ENCODE measurements around the gene MTX3.
A peak's percentile ranks its signal among the peaks of the same experiment; 100 is the strongest.

Gene MTX3, protein sequence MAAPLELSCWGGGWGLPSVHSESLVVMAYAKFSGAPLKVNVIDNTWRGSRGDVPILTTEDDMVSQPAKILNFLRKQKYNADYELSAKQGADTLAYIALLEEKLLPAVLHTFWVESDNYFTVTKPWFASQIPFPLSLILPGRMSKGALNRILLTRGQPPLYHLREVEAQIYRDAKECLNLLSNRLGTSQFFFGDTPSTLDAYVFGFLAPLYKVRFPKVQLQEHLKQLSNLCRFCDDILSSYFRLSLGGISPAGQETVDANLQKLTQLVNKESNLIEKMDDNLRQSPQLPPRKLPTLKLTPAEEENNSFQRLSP

DNA sequence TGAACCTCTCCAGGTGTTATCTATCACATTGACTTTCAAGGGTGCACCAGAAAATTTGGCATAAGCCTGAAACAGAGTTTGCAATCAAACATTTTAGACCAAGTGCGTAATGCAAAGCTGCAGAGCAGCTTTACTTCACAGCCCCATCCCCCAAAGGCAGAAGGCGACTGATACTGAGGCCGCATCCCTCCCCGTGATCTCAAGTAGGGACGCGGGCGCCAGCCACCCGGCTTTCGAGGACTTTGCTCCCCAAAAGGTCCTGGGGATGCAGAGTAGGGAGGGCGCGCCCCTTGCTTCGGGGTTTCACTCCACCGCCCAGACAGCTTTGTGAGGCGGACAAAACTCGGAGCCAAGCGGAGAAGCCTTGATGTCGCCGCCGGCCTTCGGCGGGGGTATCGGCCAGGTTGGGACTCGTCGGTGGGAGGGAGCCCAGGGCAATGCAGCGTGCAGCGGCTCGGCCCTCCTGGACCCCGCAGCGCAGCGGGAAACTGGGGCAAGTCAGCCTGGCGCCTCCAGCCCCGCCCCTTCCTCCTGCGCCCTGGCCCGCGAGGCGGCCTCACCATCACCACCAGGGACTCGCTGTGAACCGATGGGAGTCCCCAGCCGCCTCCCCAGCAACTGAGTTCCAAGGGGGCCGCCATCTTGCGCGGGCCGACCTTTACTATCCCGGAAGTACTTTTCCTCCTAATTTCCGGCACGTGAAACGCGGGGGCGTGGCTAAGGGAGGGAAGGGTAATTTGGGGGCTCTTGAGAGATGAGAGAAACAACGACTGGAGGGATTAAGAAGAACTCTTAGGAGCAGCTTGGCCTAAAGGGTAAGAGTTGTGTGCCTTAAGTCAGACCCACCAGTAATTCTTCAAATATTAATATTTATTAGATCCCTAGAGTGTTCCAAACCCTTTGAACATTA, at the start of gene MTX3:
TSS of gene MTX3 (minus strand) at position 665 of the 910 bp plus-strand sequence. CDS start at position 641, 24 bp downstream.
- DNase-seq, result peak; percentile 90

DNA sequence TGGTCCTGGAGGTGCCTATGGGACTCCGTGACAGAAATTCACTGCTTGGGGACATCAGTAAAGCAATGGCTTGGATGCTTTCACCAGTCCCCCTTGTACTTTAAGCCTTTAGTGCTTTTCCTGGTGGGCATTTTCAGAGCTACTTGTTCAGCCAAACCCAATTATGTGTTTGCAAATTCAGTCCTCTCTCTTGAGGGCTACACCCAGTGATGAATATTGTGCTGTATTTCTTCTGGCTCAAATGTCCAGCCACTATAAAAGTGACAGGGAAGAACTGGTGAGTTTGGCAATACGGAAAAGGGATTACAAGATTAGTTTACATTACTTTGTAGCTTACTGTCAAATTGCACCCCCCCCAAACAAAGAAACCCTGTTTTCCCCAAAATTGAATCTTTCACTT, 48.6 kb upstream of the MTX3 start:
- DNase-seq, result no peak

DNA sequence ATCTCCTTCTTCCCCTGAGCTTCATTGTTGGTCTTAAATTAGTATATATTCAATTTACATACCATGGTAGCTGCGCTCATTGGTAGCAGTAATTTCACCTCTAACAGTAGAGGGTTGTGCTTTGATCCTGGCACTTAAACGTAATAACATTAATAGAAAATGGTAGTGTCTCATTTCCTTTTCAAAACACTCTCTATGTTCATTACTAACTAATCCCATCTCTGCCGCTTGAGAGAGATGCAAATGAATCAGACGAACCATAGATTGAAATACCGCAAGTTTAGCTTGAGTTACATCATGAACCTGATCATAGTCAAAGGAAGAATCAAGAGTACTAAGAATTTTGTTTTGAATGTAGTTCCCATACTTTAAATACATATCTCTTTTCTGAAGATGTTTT, 46.3 kb upstream of the MTX3 start:
- DNase-seq, result no peak

DNA sequence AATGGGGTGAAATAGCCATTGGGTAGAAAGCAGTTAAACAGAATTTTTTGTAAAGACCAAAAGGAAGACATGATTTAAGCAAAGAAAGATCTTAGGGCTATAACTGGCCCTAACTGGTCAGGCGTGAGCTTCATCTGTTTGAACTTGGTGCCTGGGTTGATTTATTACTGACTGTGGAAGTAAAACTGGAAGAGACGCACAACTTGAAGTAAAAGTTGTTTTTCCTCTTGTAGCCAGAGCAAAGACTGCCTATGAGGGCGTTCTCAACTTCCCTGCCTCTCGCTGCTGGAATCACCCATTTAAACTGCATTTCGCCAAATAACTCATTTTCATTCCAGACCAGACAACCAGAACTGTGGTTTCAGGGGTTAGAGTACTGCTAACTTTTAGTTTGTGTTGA, 45.6 kb upstream of the MTX3 start:
- DNase-seq, result no peak

DNA sequence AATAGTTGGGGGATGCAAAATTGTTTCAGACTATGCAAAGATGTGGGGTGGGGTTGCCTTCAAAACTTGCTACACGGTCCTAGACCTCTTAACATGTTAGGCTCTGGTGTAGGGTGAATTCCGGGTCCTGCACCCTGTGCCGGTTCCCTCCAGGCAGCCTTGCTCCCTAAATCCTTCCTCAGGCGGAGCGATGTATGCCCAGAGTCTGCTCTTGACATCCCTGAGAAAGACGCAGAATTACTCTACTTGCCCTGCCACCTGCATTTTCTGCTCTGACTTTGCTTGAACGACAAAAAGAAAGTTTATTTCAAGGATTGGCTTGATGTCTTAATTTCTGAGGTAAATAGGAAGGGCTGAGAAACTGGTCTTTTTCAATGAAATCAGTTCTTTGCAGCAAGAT, 44.8 kb upstream of the MTX3 start:
- no peak for DNase-seq

DNA sequence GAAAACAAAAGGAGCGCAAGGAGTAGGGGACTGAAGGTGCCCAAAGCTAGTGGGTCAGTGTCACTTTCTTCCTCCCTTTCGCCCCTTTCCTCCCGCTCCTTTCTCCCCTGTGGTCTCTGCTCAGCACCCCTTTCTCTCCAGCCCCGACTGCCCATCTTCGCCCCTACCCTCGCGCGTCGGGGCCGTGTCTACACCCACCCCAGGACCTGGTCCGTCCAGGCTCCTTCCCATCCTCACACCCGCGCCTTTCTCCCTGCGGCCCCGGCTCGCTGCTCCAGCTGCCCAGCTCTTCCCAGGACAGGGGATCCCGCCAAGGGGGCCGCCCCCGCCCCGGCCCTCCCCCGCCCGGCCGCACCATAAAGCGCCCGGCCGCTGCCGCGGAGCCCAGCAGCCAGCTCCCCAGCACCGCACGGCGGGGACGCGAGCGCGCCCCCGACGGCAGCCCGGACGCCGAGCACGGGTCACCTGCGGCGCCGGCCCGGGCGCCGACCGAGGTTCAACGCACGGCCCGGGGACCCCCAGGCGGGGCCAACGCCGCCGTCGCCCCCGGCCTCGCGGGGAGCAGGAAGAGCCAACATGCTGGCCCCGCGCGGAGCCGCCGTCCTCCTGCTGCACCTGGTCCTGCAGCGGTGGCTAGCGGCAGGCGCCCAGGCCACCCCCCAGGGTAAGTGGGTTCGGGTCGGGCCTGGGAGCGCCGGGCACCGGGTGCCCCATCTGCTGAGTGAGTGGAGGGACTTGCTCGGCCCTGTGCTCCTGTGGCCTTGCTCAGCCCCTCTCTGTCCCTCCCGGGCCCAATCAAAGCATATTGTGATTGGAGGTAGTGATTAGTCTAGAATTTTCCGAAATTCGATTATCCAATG, 44.1 kb upstream of the MTX3 start, which contains the start of gene THBS4:
TSS of gene THBS4 (plus strand) at position 387 of the 860 bp plus-strand sequence. CDS start at position 577, 190 bp downstream.
- no peak for DNase-seq

DNA sequence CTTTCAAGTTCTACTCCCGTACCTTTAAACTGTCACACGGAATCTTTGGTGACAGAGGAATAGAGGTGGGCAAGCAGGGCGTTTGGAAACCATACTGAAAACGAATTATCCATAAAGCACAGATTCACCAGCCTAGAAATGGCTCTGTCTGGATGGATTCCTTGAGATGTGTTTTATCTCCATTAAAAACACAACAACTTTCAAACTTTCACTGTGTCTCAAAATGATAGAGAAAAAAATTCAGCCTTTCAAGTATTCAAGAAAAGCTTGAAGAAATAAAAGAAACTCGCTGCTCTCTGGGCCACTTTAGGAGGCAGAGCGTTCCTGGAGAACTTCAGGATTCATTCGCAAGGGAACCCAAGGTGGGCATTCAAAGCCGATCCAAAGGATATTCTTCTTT, 43.5 kb upstream of the MTX3 start:
- DNase-seq, result no peak

DNA sequence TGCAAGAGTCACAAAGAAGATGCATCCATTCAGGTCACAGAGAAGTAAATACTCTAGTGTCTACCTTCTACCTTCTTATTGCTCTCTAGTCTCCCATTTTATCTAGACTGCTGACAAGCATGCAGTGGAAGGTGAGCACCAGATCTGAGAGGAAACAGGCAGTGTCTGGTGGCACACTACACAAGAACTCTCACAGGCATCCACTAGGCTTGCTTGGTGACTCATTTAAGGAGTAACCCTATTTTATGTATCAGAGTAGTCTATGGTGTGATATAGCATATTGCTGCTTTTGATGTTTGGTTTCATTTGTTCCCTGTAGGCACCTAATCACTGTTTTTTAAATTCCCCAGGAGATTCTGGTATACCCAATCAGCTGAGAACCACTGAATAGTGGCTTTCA, 42.5 kb upstream of the MTX3 start:
- no peak for DNase-seq

DNA sequence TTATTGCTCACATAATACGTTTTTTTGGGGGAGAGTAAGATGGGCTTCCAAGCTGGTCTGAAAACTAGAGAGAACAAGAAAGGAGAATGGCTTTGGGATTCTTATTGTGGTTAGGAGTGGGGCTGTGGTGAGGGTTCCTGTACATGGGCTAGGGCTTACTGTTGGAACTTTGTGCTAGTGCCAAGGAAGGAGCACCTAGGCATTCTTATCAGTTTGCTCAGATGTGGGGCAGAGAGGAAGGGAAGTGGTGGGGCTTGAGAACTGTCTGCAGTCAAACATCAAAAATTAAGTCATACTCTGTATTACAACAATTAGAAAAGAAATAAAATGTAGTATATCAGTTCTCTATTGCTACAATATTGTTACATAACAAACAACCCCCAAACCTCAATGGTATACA, 40.0 kb upstream of the MTX3 start:
- no peak for DNase-seq

DNA sequence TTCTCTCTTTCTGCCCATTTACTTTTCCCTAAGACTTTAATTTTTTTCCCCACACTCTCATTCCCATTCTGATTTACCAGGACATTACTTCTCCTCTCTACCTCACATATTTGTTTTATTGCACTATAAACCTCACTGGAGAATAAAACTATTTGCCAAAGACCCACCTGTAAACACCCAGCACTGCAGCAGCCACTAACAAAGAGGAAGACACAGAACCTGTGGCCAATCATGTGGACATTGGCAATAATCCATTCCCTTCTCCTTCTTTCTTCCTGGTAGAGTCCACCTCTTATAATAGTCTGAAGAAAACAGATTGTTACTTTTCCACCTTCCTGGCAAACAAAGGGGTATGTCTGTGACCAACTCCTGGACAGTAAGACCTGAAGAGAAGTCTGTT, 35.8 kb upstream of the MTX3 start:
- DNase-seq, result no peak

DNA sequence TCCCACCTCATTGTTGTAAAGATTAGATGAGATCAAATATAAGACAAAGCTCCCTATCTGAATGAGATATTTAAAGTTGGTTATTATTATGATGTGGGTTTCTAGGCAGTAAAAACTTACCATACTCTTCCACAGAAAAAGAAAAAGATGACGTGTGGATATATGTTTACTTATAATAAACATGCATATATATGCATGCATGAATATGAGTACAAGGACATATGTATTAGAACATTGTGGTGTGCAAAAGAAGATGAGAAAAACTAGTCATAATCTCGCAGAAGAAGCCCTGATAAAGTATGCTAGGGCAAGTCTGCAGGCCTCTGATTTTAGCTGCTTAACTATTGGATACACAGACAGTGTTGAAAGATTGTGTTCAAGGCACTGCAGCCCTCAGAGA, 34.0 kb upstream of the MTX3 start:
- DNase-seq, result no peak

DNA sequence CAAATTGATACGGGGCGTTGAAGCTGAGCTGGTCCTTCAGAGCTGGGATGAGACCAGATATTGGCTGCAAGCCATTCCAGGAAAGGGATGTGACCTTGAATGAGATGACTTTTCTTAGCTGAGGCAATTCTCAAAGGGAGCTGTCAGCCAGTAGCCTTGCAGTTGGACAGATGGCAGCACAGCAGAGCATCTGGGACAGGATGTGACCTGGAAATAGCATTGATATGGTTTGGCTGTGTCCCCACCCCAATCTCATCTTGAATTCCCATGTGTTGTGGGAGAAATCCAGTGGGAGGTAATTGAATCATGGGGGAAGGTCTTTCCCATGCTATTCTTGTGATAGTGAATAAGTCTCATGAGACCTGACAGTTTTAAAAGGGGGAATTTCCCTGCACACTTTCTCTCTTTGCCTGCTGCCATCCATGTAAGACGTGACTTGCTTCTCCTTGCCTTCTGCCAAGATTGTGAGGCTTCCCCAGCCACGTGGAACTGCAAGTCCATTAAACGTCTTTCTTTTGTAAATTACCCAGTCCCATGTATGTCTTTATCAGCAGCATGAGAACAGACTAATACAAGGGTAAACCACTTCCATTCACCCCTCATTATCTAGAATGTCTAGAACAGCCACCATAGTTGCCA, 19.8 kb upstream of the MTX3 start:
- no peak for DNase-seq

DNA sequence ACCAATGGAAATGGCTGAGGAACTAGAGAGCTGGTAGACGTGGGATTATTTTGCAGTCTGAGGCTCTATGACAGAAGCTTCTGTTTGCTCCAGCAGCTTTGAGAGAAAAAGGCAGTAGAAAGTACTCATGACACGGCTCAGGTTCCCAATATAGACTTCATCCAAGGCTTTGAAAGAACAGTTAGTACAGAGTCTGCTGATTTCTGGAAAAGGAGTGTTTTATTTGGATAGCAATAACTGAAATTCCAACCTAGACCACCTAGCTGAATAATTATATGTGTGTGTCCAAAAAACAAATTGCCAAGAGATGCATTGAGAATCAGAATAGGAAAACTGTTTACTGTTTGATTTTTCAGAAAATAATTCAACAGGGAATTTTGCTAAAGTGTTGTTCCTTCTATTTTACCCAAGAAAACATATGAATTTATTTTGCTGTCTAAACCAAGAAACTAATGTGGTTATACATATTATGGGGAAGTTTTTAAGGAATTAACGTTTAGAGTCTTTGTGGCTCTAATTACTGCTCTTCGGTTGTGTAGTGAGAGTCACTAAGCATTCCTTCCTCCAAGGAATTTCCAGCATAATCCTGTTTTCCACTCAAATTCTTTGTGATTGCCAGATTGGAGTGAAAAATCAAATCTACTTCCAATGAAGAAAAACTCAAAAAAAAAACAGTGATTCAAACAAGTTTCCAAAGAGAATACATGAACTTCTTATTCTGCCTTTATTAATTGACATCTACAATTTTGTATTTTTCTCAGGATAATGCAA, 18.1 kb upstream of the MTX3 start:
- no peak for DNase-seq

DNA sequence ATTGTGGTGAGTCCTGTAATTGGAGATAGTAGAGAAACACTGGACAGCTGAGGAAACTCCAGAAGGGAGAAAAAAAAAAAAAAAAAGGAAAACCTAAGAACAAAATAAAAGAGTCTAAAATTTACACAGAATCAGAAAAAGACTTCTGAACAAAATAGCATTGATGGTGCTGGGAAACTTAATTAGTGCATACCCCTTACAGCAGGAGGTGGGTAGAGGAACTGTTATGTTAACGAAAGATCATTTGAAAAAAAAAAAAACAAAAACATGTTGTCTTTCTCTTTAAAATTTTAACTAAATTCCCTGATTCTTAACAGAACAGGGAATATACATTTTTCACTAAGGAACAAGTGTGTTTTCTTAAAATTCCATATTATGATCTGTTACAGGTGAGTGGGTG, 11.6 kb upstream of the MTX3 start:
- DNase-seq, result no peak

DNA sequence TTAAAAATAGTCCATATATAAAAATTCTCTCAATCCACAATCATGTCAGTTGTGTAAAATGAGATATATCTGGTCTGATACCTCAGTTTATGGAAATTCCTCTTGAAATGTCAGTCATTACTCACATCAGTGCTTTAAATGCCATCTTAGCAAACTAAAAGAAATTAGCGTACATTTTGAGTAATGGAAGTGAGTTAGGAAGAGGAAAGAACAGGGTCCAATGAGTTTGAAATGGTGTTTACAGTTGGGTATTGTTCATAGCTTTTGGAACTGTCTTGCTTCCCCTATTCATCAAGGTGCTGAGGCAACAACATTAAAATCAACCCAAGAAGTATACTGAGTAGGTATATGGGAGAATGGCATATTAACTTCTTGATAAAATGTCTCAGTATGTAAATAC, 8.7 kb upstream of the MTX3 start:
- no peak for DNase-seq

DNA sequence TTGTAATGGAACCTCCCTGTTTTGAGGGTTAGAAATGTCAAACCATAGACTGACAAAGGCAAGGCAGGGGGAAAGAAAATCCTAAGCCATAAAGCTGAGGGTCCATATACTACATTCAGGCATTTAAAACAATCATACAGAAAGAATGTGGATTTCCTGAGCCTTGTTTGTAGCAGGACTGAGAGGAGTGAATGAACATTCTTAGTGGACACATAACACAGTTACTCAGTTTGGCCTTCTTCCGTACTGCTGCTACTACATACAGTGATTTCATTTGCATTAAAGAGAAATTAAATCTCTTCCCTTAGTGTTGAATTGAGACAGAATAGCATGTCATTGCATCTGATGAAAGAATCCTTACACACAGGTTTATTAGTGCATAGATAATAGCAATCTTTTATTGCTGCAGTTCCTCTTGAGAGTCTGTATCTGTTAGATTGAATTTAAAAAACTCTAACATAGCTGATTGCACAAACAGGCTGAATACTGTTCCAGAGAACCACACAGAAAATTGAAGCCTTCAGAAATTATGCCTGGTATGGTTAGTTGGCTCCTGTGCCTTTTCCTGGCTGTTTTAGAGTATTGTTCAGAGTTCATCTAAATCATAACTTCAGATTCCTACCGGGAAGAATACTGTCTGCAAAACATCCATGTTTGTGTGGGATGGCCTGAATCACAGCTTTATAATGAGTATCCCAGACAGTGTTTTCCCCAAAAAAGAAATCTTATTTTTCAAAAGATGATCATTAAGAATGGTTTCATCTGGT, 2.0 kb upstream of the MTX3 start:
- DNase-seq, result no peak

DNA sequence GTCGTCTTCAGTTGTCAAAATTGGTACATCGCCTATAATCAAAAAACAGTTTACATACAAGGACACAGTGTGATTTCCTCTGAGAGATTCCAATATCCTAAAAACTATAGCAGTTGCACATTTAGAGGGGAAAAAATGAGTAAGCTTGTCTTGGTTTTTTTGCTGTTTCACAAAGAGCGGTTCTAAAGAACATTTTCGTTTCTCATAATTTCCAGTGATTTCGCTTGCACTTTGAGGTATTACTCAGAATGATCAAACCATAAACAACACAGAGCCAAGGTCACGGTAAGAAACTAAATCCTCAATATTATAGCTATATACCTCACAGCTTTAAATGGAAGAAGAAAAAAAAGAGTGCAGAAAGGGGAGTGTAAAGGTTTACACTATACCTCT, 861 bp downstream of the MTX3 start:
- DNase-seq, result no peak

DNA sequence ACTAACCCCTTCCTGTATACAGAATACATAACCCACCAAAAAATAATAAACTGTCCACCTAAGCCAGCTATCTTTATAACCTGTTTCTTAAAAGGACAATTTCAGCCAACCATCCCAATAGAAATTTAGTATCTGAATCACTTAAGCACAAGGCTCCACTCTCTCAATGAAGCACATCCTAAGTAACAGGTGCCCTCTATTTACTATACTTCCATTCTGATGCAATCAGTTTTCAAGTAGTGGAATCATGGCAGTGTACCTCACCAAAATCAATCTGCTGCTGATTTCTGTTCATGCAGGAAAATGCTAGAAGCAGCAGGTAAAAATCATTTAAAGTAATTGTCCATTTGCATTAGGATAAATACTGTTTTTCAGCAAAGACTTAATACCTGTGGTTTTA, 4.8 kb downstream of the MTX3 start:
- no peak for DNase-seq

DNA sequence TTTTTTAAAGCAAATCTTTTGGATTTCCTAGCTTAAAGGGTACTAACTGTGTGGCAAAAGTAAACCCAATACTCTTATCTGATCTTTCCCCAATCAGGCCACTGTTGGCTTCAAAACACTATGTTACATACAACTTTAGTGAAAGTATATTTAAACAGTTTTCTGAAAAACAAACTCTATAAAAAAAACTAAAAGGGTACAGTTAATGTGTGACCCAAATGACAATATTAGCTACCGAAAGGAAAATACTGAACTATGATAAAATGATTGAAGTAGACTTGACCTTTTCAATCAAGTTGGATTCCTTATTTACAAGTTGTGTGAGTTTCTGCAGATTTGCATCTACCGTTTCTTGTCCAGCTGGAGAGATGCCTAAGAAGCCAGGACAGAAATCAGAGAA, 5.8 kb downstream of the MTX3 start:
- no peak for DNase-seq

DNA sequence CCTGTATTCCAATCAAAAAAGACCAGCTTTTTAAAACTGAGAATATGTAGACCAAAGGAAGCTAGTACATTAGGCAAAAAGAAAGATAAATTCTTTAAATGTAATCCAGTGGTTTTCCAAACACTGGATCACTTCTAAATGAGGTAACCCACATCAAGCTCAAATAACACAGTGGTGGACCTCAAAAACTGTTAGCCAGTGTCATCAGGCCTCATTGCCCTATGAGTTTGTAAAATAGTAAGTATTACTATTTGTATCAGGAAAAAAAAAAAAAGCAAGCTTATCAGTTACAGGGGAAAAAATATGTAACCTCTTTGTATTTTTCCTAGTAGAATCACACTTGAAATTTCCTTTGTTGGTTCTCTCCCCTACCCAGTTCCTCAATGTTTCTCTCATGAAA, 6.7 kb downstream of the MTX3 start:
- no peak for DNase-seq

DNA sequence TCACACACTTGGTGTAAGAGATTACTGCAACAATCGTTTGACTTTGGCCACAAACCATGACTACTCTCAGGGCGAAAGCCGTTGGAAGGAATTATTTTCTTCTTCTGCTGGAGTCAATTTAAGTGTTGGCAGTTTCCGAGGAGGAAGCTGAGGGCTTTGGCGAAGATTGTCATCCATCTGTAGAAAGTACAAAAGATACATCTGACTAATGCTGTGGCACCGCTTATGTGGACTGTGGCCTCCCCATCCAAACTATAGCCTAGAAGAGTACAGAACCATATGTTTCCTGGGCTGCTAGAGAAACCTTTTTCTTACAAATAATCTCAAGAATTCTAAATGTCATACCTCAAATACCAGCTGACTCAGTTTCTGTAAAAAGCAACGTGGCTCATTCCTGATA, 7.4 kb downstream of the MTX3 start:
- DNase-seq, result no peak
